ES-I3 (cell line): Measurements from ENCODE around the gene SIGLEC8.
"Not testable (repeated sequence)": the region's sequence is repeated elsewhere in the genome, so short reads cannot be mapped to it uniquely, and the experiment has no call there.

Experiments
- H3K36me3 ChIP-seq: 2 replicates; pipeline ENCODE4 v1.6.1; 2013; ENCODE audit warnings: mild to moderate bottlenecking, low read length, control low read depth, moderate library complexity; ENCODE audit not compliant: insufficient read depth
- H3K4me1 ChIP-seq: 2 replicates; pipeline ENCODE4 v1.6.1; 2013; ENCODE audit warnings: mild to moderate bottlenecking, control low read depth, low read length; ENCODE audit not compliant: insufficient read depth
- H3K9ac ChIP-seq: 2 replicates; pipeline ENCODE4 v1.6.1; 2013; ENCODE audit warnings: low read depth, mild to moderate bottlenecking, low read length, moderate library complexity
- H3K9me3 ChIP-seq: 2 replicates; pipeline ENCODE4 v1.6.1; 2013; ENCODE audit warnings: mild to moderate bottlenecking, low read length, moderate library complexity; ENCODE audit not compliant: control insufficient read depth, insufficient read depth

The SIGLEC8 gene

DNA sequence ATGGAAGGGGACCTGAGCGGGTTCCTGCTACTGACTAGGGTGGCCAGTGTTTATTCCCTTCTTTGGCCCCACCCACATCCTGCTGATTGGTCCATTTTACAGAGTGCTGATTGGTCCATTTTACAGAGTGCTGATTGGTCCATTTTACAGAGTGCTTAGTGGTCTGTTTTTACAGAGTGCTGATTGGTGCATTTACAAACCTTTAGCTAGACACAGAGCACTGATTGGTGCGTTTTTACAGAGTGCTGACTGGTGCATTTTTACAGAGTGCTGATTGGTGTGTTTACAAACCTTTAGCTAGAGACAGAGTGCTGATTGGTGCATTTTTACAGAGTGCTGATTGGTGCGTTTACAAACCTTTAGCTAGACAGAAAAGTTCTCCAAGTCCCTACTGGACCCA is 10.7 kb downstream of the SIGLEC8 start:
- H3K9me3 ChIP-seq, H3K36me3 ChIP-seq, H3K4me1 ChIP-seq, H3K9ac ChIP-seq: not testable (repeated sequence)

DNA sequence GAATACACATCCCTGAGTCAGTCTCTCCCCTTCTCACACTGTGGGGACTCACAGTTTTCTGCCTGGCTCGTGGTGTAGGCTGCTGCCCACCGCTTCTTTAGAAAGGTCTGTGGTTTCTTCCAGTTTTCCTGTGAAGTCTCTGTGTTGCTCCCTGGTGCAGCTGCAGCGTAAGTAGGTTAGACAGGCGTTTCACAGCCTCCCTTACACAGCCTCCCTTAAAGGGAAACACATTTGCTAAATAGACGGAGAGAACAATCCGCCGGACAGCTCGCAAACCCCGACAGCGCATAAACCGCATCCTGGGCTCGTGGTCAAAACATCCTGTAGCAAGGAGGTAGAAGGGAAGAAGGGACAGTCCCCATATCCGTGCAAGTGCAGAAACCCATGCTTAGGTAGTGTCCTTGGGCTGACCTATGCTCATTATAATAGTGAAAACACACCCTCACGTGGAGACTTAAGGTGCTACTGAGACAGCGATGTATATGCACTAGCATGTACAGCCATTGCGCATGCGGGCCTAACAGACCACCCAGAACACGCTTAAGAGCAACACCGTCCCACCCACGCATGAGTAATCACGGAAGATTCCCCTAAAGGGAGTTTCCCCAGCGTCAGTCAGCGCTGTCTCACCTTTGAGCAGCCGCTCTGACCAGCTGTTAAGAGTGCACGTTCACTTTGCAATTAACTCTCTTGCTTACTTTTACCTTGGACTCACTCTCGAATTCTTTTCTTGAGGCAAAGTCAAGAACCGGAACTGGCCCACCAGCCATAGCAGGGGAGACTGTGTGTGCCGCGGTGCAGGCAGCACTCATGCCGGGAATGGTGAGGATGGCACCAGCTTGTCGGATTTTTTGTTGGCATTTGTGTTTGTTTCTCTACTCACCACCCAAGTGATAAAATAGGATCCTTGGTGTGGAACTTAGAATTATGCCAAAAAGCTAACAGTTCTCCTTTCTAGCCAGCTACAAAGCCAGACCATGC is 16.6 kb downstream of the SIGLEC8 start:
- Histone ChIP-seq H3K36me3 (no peaks in the 10 kb centered on the region), H3K4me1 (no peaks in the 10 kb centered on the region), H3K9me3 (no peaks in the 10 kb centered on the region), H3K9ac (peak overlapping the region; percentile 10; the same call in 1 of the 2 replicates)

DNA sequence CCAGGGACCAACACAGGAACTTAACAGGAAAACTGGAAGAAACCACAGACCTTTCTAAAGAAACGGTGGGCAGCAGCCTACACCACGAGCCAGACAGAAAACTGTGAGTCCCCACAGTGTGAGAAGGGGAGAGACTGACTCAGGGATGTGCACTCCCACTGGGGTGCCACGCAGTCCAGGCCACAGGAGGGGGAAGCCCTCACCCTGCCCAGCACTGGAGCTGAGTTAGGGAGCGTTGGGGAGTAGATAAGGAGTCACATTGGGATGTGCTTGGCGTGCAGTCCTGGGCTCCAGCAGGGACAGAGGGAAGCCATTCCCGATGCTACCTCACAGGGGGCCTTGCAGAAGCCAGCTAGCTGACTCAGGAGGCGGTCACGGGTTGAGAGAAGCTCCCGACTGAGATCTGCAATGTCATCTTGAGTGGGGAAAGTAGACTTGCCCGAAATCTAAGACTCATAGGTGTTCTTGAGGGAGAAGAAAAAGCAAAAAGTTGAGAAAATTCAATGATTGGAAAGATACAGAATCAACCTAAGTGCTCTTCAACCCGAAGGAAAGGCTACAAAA is 17.3 kb downstream of the SIGLEC8 start:
- H3K9me3 ChIP-seq = no peaks in the 10 kb centered on the region
- H3K9ac ChIP-seq = peak overlapping the region; percentile 10; the same call in 1 of the 2 replicates
- no peaks in the 10 kb centered on the region for H3K36me3 ChIP-seq

DNA sequence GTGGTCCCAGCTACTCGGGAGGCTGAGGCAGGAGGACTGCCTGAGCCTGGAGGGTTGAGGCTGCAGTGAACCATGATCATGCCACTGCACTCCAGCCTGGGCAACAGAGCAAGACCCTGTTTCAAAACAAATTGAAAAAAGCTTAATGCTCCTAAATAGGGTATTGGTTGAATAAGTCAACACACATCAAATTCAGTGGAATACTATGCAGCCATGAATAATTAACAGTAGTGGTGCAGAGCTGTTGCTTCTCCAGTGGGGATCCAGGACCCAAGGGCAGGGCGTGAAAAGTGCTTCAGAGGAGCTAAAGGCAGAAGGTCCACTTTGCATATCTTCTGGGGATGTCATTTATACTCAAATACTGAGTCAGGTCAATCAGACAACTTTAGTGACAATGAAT is 18.2 kb downstream of the SIGLEC8 start:
- Histone ChIP-seq H3K9ac (no peak overlapping the region), H3K9me3 (no peaks in the 10 kb centered on the region), H3K4me1 (no peaks in the 10 kb centered on the region), H3K36me3 (no peaks in the 10 kb centered on the region)

More for the DNA sequence above, 17.3 kb downstream of the SIGLEC8 start:
- no peaks in the 10 kb centered on the region for H3K4me1 ChIP-seq

DNA sequence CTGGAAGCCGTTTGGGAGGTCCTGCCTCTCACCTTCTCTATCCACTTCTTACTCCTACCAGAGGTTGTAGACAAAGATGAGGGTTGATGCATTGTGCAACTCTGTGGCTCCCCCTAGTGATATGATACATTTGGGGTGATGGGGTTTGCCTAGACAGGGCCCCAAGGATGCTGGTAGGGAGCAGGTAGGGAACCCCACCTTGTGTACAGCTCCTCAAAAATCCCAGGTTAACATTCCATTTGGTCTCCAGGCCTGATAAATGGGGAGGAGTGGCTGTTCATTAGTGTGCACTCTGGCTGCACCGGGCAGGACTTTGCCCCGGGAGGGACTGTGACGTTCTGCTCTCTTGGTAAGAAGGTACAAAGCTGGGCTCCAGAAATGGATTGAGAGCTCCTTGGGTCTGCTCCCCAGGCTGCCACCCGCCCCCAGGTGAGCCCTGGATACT is 19.2 kb downstream of the SIGLEC8 start:
- Histone ChIP-seq H3K9ac (no peak overlapping the region), H3K4me1 (no peaks in the 10 kb centered on the region), H3K36me3 (no peaks in the 10 kb centered on the region), H3K9me3 (no peaks in the 10 kb centered on the region)

DNA sequence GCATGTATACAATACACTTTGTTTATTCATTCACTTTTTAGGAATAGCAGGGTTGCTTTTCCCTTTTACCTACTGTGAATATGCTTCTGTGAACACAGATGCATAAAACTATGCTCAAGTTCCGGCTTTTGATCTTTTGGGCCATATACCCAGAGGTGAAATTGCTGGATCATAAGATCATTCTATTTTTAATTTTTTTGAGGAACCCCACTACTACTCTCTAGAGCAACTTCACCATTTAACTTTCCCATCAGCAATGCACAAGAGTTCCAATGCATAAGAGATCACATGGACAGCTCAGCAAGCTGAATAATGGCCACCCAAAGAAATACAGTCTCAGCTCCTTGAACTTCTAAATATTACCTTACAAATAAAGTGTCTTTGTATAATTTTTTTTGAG is 23.8 kb downstream of the SIGLEC8 start:
- H3K4me1 ChIP-seq = no peaks in the 10 kb centered on the region

DNA sequence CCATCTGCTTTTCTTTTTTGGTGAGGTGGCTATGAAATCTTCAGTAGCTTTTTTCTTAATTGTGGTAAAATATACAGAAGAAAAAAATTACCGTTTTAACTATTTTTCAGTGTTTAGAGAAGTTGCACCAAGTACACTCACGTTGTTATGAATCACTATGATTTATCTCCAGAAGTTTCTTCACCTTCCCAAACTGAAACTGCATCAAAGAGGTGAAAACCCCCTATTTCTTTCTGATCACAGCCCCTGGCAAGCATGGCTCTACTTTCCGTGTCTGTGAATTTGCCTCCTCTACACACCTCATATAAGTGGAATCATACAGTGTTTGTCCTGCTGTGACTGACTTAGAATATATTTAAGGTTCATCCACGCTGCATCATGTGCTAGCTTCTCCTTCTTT is 25.2 kb downstream of the SIGLEC8 start:
- no peaks in the 10 kb centered on the region for H3K9me3 ChIP-seq
- H3K9ac ChIP-seq = no peak overlapping the region
- no peaks in the 10 kb centered on the region for H3K36me3 ChIP-seq
- no peaks in the 10 kb centered on the region for H3K4me1 ChIP-seq

More for the DNA sequence above, 23.8 kb downstream of the SIGLEC8 start:
- no peaks in the 10 kb centered on the region for H3K9me3 ChIP-seq
- H3K36me3 ChIP-seq = no peaks in the 10 kb centered on the region
- H3K9ac ChIP-seq = no peak overlapping the region

DNA sequence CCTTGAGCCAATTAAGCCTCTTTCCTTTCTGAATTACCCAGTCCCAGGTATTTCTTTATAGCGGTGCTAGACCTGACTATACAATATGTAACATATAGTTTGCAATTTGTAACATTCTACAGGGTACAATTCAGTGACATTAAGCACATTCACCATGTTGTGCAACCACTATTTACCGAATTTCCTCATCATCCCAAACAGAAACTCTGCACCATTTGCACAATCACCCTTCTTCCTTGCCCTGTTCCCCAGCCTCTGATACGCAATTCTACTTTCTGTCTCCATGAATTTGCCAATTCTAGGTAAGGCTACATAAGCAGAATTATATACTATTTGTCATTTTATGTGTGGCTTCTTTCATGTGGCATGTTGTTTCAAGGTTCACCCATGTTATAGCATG is 27.1 kb downstream of the SIGLEC8 start:
- H3K9ac ChIP-seq = no peak overlapping the region
- no peaks in the 10 kb centered on the region for H3K36me3 ChIP-seq
- H3K4me1 ChIP-seq = no peaks in the 10 kb centered on the region
- no peaks in the 10 kb centered on the region for H3K9me3 ChIP-seq

DNA sequence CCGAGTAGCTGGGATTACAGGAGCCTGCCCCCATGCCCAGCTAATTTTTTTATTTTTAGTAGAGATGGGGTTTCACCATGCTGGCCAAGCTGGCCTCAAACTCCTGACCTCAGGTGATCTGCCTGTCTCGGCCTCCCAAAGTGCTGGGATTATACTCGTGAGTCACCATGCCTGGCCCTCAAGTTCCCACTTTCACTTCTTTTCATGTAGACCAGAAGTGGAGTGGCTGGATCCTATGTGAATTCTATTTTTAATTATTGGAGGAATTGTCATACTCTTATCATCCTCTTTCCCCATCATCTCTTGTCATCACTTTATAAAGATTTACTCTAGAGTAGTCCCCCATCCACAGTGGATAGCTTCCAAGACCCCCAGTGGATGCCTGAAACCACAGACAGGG is 28.0 kb downstream of the SIGLEC8 start:
- Histone ChIP-seq H3K4me1 (no peaks in the 10 kb centered on the region), H3K9ac (no peak overlapping the region), H3K9me3 (no peaks in the 10 kb centered on the region), H3K36me3 (no peaks in the 10 kb centered on the region)

DNA sequence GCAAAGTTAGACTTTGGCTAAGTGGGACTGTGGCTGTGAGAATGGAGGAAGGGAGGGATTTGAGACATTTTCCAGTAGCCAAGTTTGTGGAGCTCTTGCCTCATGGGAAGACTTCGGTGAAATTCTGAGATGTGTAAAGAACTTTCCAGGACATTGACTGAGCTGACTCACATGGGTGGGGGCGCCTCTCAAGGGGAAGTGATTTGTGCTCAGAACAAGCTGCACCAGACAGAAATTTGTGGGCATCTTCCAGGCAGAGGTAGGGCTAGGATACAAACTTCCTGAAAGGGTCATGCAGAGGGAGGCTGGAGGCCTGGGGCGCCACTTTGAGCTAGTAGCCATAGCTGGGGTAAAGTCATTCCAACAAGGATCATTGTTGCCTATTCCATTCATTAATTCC is 31.1 kb downstream of the SIGLEC8 start:
- Histone ChIP-seq H3K9me3 (no peaks in the 10 kb centered on the region), H3K4me1 (no peaks in the 10 kb centered on the region), H3K36me3 (no peaks in the 10 kb centered on the region), H3K9ac (no peak overlapping the region)

DNA sequence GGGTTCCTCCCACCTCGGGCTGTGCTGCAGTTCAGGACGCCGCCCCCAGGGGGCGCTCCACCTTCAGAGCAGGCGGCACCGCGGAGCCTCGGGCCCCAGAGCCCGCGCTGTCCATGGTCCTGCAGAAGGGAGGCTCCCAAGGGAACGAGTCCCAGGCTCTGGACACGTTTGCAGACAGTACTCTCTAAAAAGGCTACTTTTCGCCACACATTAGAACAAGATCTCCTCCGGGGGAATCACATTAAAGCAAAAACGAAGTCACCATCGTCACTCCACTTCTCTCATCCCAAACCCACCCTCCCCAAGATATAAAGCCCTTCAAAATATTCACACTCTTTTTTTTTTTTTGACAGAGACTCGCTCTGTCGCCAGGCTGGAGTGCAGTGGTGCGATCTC is 36.2 kb downstream of the SIGLEC8 start:
- H3K4me1 ChIP-seq = peaks cover 4% of the 10 kb centered on the region; the same call in 1 of the 2 replicates
- no peak overlapping the region; the same call in 1 of the 2 replicates for H3K9ac ChIP-seq
- H3K9me3 ChIP-seq = no peaks in the 10 kb centered on the region
- H3K36me3 ChIP-seq = no peaks in the 10 kb centered on the region

DNA sequence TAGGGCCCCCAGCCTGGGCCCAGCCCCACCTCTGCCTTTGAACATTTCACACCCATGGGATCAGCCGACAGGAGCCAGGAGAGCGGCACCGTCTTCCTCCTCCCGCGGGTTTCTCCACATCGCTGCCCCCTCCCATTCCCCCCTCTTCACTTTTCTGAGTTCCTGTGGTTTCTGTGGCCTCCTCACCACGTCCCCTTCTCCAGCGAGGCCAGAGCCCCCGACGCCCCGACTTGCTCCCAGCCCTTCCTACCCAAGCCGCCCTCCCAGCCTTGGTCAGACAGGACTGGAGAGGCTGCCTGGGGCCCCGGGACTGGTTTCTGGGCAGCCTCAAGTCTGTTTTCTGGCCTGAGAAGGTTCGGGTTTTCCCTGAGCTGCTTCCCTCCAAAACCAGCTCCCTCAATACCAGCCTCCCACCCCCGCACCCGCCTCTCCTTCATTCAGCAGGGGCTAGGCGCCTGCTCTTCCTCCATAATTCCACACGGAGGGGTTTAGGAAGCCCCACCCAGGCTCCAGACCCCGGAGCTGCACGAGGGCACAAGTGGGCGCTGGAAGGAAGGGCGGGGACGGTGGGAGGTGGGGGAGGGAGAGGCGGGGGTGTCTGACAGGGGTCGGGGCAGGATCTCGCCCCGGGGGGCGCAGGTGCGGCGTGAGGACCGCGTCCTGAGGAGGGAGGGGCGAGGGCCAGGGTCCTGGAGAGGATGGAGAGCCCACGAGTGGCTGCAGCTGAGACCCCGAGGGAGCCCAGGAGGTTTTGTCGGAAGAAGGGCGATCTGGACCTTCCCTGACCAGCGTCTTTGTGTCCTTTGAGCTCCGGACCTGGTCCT is 36.8 kb downstream of the SIGLEC8 start:
- peak overlapping the region; percentile 12; the same call in 1 of the 2 replicates for H3K9ac ChIP-seq
- no peaks in the 10 kb centered on the region for H3K36me3 ChIP-seq
- H3K4me1 ChIP-seq = peaks cover 4% of the 10 kb centered on the region; the same call in 1 of the 2 replicates

DNA sequence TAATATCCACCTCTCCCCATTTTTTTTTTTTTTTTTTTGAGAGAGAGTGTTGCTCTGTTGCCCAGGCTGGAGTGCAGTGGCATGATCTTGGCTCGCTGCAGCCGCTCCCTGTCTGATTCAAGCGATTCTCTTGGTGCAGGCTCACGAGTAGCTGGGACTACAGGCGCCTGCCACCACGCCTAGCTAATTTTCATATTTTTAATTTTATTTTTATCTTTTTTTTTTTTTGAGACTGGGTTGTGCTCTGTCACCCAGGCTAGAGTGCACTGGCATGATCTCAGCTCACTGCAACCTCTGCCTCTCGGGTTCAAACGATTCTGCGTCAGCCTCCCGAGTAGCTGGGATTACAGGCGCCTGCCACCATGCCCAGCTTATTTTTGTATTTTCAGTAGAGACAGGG is 37.7 kb downstream of the SIGLEC8 start:
- H3K9me3 ChIP-seq, H3K4me1 ChIP-seq, H3K9ac ChIP-seq, H3K36me3 ChIP-seq: not testable (repeated sequence)

More for the DNA sequence above, 36.8 kb downstream of the SIGLEC8 start:
- H3K9me3 ChIP-seq = no peaks in the 10 kb centered on the region

DNA sequence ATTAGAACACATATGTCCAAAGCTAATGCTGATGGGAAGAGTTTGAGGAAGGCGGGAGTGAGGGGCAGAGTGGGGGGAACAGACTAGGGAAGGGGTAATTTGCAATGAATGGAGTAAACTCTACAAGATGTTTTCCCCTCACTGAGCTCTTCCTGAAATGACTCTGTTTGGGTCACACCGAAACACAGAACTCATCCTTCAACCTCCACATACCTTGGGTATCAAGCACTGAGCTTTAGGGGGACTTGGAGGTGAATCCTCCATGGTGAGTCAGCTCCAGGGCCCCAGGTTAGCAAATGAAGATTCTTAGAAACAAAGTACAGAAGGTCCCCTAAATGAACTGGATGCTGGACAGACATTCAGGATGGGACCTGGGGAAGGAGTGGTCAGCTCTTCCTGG is 39.5 kb downstream of the SIGLEC8 start:
- peaks cover 4% of the 10 kb centered on the region; the same call in 1 of the 2 replicates for H3K4me1 ChIP-seq
- no peaks in the 10 kb centered on the region for H3K9me3 ChIP-seq
- no peak overlapping the region for H3K9ac ChIP-seq
- H3K36me3 ChIP-seq = no peaks in the 10 kb centered on the region
